ENCODE data around the gene BACH2.
"Not testable (repeated sequence)": the region's sequence is repeated elsewhere in the genome, so short reads cannot be mapped to it uniquely, and the experiment has no call there.

Gene BACH2

GRCh38 chr6:90149280-90149679 lies 147.4 kb downstream of the BACH2 start:
- no peak for DNase-seq

DNA sequence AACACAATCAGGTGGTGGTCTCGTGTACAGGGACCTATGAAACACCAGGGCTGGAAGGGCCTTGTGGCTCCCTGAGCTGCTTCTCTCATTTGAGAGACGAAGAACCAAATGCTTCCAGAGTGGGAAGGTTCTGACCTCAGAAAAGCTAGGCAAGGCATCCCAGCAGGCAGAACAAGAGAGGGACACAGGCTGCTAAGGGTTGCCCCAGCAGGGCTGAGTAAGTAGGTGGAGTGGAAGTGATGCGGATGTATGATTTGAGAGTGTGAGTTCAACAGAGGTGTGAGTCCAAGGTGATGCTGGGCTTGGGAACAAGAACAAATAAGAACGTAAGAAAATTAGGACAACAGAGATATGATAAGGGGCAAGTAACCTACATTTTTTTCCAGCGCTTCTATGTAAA lies 147.8 kb downstream of the BACH2 start:
- DNase-seq = no peak

GRCh38 chr6:90146921-90147649 lies 149.6 kb downstream of the BACH2 start:
- DNase-seq = peak; percentile 24

GRCh38 chr6:90146024-90146423 lies 150.6 kb downstream of the BACH2 start:
- no peak for DNase-seq

- no peak for DNase-seq
These were observed 151.6 kb downstream of the BACH2 start for GRCh38 chr6:90144928-90145555.

- no peak for DNase-seq
These were observed 152.2 kb downstream of the BACH2 start for GRCh38 chr6:90144396-90144795.

DNA sequence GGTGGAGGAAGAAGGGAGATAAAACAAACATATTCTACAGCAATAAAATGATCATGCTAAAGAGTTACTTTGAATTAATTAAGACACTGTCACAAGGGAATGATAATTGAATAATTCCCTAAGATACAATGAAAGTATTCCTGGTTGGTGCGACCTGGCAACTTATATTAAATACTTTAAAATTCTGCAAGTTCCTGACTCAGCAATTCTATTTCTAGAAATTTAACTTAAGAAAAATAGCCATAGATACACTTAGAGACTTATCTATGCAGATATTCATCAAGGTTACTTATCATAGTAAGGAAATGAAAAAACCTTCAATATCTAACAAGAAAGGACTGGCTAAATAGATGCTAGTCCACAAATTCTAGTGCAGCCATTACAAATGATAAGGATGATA lies 156.0 kb downstream of the BACH2 start:
- no peak for DNase-seq

DNA sequence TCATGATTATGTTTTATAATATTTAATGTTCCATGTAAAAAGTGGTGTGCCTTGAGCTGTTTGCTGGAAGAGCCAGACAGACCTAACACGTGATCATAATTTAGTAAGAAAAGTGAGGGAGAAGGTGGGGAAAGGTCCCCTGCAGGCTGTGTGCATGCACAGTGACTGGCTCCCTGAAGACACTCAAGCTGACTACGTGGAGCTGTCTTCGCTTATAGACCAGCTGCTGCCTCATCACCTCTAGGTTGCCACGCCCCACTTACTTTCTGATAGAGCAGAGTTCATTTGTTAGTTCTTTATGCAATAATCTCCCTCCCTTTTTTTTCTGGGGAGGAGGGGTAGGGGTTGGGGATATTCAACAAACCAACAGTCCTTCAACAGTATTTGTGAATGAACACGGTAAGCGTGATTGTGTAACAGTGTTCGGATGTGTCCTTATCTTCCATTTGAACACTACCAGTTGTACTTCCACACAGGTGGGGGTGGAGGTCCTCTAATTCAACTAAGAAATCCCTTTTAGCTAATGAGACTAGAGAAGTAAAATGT lies 157.3 kb downstream of the BACH2 start:
- no peak for DNase-seq

DNA sequence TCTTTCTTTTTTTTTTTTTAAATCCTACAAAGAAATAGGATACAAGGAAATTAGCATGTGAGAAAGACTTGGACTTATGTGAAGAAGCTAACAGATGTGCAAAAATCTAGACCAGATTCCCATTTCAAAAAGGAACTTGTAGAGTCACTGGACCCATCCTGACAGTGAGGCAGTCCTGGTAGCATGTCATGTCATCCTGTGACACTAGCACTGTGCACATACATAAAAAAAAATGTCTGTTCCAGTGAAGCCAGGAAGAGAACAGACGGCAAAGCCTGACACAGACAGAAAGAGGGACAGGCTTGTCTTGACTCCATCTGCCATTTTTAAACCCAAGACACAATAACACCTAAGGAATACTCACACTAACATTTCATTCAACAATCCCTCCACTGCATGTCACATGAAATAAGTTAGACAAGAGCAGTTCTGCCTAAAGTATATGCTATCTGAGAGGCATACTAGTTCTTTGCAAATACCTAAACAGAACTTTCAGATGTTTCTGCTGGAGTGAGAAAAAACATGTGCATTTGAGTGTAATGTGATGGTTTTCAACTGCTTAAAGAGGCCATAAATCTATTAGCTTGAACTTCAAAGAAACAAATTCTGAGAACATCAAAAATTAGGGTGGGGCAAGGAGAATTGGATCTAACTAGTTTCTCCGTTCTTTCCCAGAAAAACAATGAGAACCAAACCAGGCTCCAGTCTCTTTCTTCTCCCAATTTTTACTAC lies 159.6 kb downstream of the BACH2 start:
- no peak for DNase-seq

DNA sequence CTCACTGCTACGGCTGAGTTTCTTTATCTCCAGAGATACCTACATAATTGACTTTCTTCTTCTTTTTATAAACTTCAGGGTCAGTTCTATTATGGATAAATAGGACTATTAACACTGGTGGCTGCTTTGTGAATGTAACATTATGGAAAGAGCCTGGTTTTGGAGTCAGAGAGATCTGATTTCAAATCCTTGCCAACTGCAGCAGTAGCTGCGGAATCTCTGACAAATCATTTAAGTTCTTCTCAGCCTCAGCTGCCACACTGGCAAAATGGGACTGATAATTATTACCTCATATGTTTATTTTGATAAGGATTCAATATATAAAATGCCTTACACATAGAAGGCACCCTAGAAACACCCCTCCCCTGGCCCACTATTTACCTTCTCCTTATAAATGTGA lies 160.5 kb downstream of the BACH2 start:
- DNase-seq = no peak

GRCh38 chr6:90135667-90136066 lies 161.0 kb downstream of the BACH2 start:
- no peak for DNase-seq

GRCh38 chr6:90133664-90134063 lies 163.0 kb downstream of the BACH2 start:
- DNase-seq = not testable (repeated sequence)

DNA sequence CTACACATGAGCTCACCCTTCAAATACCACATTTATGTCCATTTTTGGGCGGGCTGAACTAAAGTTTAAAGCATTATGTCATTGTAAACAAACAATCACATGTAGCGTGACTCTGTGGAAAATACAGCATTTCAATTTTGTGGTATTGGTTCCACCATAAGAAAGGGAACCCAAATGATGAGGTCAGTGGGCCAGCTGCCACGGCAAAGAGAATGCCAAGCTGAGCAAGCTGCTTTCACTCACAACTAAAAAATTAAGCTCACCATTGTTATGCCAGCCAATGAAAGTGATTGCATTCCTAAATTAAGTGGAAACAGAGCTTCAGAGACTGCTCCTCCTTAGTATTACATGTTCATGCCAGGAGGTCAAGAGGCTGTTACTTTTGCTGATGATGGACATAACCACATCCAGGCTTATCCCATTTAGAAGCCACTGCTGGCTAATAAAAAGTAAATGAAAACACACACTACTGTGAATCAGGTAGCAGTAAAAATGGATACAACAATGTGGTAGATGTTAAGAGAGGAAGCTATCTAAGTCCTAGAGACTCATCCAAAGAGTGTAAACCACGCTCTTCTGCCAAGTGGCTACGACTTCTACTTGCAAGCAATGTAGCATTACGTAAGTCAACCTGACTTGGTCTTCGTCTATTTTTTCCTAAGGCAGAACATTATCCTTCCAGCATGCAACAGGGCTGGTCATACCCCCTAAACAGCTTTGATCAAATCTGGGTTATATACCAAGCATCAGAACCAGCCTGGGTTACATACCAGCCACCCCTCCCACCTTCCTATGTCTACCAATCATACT lies 164.8 kb downstream of the BACH2 start:
- no peak for DNase-seq

DNA sequence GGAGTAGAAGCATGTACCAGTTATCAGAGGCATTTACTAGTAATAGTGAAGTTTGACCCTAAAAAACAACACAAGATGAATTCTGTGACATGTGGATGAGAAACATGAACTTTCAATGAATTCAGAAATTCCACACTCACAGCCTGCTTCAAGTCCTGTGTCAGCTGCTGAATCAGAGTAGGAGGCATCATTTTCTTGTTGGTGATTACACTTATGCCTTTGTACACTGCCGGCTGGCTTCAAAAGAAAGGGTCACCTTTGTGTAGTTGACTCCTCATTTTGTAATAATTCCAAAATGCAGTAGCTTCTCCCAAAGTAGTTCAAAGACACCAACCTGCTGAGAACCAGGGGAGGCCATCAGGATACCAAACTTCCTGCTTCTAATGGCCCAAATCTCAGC lies 165.5 kb downstream of the BACH2 start:
- no peak for DNase-seq

DNA sequence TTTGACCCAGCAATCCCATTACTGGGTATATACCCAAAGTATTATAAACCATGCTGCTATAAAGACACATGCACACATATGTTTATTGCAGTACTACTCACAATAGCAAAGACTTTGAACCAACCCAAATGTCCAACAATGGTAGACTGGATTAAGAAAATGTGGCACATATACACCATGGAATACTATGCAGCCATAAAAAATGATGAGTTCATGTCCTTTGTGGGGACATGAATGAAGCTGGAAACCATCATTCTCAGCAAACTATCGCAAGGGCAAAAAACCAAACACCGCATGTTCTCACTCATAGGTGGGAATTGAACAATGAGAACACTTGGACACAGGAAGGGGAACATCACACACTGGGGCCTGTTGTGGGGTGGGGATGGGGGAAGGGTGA lies 168.0 kb downstream of the BACH2 start:
- not testable (repeated sequence) for DNase-seq

DNA sequence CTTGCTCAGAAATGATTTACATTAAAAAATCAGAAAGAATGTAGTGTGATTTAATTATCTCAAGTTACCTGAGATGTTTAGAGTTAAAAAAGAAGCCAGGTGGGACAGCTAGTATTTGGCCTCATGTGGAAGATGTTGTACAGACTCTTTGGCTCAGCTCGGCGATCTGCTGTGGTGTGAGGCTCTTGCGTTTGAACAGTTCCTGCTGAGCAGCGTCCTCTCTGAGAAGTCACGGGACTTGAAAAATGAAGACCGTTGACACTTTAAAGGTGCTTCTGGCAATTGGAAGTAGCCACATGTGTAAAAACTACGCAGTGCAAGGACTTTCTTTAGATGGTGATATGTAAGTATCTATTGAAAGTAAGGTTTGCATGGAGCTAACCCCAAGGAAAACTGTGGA lies 169.0 kb downstream of the BACH2 start:
- DNase-seq = no peak

DNA sequence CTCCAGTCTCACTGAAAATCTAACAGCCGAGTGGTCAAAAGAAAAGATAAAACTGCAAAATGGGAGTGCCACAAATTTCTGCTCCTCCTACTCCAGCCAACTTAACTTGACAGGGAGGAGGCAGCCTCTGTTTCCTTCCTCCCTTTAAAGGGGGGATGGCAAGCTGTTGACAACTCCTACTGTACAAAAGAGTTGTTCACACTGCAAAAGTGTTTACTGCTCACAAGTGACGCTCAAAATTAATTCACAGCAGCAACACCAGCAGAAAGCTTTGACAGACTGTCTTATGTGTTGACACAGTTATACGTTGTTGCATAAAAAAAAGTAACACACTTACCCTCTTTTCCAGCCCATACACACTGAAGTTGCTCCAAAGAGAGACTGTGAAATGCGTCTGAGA lies 169.8 kb downstream of the BACH2 start:
- DNase-seq = no peak

- DNase-seq = no peak
These were observed 170.5 kb downstream of the BACH2 start for GRCh38 chr6:90126181-90126580.

DNA sequence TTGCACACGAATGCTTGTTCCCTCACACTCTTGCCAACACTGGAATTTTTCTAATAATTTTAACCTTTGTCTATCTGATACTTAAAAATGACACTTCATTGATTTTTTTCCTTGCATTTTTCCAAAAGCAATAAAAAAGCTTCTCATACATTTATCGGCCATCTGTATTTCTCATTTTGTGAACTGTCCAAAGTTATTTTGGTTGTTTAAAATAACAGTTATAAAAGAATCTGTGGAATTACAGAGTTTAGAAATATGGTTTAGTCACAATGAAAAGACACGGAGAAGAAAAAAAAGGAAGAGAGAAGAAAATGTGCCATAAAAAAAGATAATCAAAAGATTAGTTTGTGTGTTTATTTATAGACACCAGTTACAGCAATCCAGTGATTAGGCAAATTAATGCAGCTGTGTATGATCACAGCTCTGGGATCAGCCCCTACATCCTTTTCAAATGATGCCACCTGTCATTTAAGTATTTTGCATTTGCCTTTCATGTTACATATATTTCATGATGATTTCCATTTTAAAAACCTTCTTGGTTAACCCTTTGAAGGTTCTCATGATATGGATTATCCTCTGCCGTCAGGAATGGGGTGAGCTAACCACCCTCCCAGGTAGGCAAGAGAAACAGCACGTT lies 171.7 kb downstream of the BACH2 start:
- no peak for DNase-seq

- DNase-seq = no peak
These were observed 172.8 kb downstream of the BACH2 start for GRCh38 chr6:90123831-90124230.

- no peak for DNase-seq
These were observed 174.7 kb downstream of the BACH2 start for GRCh38 chr6:90121982-90122381.

GRCh38 chr6:90120327-90120726 lies 176.3 kb downstream of the BACH2 start:
- DNase-seq = no peak

- no peak for DNase-seq
These were observed 177.0 kb downstream of the BACH2 start for GRCh38 chr6:90119618-90120017.

Measured in GF-D8 (cell line).